Coronary artery (tissue), 2 donors: Measurements from ENCODE around the gene ASB2.

Experiments used
- DNase-seq: peaks from one replicate; pipeline ENCODE4 v3.0.0-alpha.2; 2017; ENCODE audit warnings: low spot score
- H3K27ac ChIP-seq, 2 donors: fragments of 200-600 bp; sonication (generic); one replicate each; pipeline ENCODE4 v1.5.1; 2016 to 2019
- H3K4me3 ChIP-seq: fragments of 200-600 bp; sonication (generic); 2 replicates; pipeline ENCODE4 v1.5.1; 2016; ENCODE audit warnings: mild to moderate bottlenecking, moderate library complexity
- TF ChIP-seq, protein P1 (sequence below): fragments of 200-600 bp; sonication (generic); IDR thresholded peaks from one replicate; pipeline ENCODE4 v1.5.1; 2019; ENCODE audit warnings: antibody characterized with exemption

Gene ASB2

DNA sequence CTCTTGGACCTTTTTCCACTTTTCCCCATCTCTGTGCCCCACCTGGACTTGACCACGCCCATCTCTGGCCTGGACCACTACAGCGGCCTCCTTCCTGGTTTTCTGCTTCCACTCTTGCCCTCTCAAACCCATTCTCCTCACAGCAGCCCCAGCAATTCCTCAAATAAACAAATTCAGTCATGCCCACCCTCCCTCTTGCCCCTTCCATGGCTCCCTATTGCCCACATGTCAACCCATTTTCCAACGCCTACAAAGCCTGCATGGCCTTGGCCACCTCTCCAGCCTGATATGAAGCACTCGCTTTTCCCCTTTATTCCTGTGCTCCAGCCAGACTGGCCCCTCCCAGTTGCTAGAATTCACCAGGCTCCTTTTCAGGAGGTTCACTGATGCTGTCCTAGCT is 43.9 kb upstream of the ASB2 start:
- Histone ChIP-seq H3K4me3 (no peak overlapping the region), H3K27ac (no peak overlapping the region)
- TF ChIP-seq, protein P1, sequence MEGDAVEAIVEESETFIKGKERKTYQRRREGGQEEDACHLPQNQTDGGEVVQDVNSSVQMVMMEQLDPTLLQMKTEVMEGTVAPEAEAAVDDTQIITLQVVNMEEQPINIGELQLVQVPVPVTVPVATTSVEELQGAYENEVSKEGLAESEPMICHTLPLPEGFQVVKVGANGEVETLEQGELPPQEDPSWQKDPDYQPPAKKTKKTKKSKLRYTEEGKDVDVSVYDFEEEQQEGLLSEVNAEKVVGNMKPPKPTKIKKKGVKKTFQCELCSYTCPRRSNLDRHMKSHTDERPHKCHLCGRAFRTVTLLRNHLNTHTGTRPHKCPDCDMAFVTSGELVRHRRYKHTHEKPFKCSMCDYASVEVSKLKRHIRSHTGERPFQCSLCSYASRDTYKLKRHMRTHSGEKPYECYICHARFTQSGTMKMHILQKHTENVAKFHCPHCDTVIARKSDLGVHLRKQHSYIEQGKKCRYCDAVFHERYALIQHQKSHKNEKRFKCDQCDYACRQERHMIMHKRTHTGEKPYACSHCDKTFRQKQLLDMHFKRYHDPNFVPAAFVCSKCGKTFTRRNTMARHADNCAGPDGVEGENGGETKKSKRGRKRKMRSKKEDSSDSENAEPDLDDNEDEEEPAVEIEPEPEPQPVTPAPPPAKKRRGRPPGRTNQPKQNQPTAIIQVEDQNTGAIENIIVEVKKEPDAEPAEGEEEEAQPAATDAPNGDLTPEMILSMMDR = no peak
- DNase-seq = no peak

DNA sequence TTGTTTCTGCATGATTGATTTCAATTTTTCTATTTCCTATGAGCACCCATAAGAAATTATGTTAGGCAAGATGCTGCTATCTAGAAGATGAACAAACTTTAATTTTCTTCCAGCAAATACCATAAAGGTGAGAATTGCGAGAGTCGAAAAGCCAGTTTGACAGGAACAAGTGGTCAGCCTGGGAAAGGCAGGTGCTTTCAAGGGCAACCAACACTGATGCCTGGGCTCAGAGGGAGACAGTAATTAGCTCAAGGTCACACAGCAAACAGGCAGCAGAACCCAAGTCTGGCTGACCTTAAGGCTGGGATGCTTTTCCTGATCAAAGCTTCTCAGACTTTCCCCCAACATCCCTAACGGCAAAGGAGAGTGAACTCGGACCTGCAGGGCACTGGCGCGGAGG is 43.0 kb upstream of the ASB2 start:
- Histone ChIP-seq H3K27ac (no peak overlapping the region), H3K4me3 (no peak overlapping the region)
- no peak for DNase-seq
- TF ChIP-seq, protein P1 = no peak

DNA sequence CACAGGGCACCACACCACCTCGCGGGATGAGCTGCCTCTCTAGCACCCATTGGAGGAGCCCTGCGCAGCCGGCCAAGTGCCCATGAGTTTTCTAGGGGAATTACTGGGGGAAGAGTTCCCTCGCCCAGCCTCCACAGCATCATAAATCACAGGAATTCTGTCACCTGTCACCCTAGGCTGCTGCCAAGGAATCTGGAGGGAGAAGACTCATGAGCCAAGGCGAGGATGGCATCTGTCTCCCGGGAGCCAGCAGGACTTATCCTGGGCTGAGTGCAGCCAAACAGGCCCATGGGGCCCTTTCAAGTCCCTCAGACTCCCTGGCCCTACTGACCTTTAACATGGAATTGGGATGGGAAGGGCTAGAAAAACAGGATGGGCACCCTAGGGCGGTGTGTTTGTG is 41.9 kb upstream of the ASB2 start:
- TF ChIP-seq, protein P1 = no peak
- H3K4me3 ChIP-seq = no peak overlapping the region
- no peak for DNase-seq
- no peak overlapping the region for H3K27ac ChIP-seq

DNA sequence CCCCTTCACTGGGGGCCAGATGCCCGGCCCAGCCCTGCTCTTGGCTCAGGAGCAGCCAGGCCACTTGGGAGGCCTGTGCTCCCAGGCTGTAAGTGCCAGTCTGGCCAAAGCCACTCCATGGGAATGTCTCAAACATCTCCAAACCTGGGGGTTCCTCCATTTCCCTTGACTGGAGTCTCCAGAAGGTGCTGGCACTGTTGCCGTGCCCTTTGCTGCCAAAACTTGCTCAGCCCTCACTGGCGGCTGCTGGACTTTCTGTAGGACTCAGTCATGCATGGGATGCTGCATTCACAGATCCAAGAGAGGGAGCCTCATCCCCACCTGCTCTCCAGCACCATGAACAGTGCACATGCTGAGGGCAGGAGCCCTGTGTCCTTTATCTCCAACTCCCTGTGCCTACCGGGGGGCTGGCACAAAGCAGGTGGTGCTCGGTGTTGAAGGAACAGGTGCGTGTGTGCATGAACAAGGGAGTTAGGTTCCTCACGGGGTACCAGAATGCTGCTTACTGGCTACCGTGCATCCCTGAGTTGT is 40.1 kb upstream of the ASB2 start:
- no peak for DNase-seq
- Histone ChIP-seq H3K4me3 (no peak overlapping the region), H3K27ac (no peak overlapping the region)
- TF ChIP-seq, protein P1 = no peak

DNA sequence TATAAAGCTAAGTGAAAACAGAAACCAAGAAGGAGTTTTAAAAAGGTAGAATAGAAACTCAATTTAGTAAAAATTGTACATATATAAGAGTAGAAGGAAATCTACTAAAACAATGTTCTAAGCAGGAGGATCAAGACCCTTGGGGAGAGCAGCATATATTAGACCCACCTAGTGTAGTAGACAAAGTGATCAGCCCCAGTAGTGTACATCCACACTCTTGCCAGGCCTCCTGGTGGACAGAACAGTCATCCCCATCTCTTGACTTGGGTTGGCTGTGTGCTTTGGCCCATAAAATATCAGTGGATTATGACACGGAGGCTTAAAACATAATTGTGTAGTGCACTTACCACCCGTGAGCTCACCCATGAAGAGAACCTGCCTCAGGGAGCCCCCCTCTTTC is 38.9 kb upstream of the ASB2 start:
- TF ChIP-seq, protein P1 = no peak
- no peak for DNase-seq
- no peak overlapping the region for H3K4me3 ChIP-seq
- H3K27ac ChIP-seq = no peak overlapping the region

DNA sequence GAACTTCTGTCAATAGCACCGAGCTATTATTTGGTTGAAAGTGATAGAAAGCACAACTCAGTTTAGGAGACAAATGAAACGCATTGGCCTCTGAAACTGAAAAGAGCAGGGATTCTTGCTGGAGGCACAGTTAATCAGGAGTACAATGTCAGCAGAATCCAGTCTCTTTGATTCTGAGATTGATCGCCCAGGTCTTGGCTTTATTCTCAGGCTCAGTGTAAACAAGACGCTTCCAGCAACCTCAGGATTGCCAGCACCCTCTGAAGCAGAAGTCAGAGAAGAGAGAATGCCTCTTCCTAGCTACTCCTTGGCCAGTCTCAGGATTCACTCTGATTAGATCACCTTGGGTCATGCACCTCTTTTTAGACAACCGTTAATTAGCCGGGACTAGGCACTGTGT is 38.0 kb upstream of the ASB2 start:
- TF ChIP-seq, protein P1 = no peak
- no peak for DNase-seq
- Histone ChIP-seq H3K27ac (no peak overlapping the region), H3K4me3 (no peak overlapping the region)

DNA sequence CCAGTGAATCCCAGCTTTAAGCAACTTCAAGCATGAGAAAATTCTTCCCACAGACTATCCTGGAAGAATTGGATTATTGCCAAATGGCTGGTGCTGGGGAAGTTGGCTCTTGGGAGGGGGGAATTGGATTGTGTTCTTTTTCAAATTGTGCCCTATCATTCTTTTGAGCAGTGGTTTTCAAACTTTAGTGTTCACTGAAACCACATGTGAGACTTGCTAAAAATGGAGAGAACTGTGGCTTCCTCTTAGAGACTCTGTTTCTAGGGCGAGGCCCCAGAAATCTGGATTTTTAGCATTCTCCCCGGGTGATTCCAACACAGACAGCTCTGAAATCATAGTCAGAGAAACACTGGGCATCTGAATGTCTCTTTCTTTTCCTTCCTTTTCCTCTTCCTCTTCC is 35.4 kb upstream of the ASB2 start:
- TF ChIP-seq, protein P1 = no peak
- Histone ChIP-seq H3K4me3 (no peak overlapping the region), H3K27ac (no peak overlapping the region)
- DNase-seq = no peak
